ENCODE measurements around the gene ATP5MG.

ATP5MG gene

DNA sequence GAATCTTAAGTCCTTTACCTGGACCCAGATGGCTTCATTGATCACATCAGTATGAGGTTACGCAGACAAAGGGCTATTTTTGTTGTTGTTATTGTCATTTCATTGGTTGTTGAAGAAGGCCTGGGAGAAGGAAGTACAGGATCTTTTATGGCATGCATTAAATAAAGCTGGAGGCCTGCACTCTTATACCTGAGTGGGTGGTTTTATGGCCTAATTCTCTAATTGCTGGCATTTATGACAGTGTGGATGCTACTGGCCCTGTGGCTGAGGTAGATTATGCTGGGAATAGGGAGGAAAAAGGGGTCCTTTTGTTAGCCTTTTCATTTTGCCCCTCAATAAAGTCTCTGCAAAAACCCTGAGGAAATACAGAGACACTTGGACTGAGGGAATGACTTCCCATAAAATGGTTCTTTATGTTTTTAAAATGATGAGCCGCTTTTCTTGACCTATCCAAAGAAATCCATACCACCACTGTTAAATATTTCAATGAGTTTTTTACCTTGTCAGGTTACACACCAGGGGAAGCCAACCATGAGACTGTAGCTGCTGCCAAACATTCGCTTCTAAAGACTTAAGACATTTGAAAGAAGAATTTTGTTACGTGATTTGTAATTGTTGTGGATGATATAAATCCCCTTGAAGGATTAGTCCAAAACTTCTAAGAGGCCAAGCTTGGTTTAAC is 41.6 kb downstream of the ATP5MG start:
- DNase-seq = no peak

DNA sequence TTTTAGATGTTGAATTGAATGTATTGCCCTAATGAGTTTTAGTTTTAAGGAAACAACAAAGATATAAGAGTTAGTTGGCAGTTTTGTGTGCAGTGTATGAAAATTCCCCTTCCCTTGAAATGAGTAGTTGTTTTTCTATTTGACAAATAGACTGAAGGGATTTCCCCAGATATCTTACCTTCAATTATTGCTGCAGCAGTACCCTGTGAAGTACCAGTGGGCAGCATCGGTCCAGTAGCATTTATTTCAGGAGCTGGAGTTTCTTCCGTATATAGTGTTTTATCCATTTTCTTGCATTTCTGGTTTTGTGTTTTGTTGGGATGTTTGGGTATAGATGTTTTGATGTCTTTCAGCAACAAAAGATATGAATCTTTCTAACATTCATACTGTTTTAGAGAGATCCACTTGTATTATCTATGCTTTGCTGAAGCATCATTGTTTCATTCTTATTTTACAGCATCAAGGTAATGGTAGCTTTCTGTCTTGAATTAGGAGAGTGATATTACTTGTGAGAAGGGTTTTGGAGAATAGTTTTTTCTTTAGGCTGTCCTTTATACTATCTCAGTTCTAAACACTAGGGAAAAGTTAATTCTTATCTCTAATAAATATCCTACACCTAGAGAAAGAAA is 42.3 kb downstream of the ATP5MG start:
- no peak for DNase-seq

DNA sequence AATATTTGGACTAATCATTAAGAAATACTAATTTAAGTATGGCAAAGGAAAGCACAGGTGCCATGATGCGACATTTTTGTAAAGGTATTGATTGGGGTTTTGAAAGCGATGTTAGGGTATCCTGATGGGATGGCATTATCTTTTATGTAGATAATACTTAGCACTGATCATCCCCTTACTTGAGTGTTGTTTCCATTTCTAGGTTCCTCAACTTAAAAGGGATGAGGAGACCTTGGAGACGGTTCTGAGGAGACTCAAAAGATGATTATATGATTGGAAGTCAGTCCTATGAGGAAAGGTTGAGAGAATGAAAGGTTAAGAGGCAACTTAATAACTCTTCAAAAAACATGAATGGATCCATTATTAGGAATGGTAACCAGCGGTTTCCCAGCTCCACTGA is 46.0 kb downstream of the ATP5MG start:
- DNase-seq = no peak

DNA sequence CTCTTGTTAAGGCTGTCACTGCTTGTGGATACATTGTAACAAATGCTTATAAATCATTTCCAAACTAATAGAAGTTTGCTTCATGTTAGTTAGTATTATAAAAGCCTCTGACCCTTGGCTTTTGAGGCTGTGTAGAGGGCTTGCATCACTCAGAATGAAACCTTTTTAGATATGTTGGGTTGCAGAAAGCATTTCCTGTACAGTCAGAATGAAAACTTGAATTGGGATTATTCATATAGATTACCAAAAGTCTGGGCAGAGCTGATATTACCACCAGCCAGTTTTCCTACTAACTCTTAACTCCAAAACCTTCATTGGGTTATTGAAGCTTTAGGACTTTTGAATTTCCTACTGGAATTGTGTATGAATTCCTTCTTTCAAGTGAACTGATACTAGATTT is 46.9 kb downstream of the ATP5MG start:
- no peak for DNase-seq

DNA sequence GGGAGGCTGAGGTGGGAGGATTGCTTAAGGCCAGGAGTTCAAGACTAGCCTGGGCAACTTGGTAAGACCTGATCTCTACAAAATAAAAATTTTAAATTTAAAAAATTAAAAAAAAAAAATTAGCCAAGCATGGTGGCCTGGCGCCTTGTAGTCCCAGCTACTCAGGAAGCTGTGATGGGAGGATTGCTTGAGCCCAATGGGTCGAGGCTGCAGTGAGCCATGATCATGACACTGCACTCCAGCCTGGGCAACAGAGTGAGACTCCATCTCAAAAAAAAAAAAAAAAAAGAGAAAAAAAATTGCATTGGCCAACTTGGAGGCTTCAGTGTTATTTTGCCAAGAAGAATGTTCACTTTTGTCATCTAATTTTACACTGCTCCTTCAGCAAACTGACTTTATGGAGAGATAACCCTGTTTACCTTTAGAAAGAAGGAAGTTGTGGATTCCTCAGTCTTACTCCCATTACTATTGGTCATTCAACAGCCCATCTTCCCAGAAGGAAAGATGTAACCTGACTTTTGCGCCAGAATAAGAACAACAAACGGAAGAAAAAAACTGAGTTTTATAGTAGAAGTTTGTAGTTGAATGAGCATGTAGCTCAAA is 48.0 kb downstream of the ATP5MG start:
- DNase-seq = no peak

DNA sequence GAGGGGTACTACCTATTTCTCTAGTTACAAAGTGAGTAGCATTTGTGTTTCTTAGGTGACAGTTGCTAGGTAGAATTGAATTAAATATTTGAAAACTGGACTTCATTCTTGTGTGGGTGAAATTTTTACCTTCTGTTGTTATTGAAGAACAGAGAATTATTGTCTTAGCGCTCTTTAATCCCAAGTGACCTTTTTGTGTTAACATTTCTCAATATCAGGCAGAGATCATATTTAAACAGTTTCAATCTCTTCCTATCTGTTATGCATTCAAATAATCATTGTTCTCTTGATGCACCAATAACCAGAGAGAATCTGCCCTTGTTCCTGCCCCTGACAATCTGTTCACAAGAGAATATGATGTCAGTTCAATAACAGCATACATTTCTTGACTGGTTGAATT is 49.0 kb downstream of the ATP5MG start:
- DNase-seq = no peak

Measured in SIG-M5 (cell line).